Activated CD4-positive, alpha-beta T cell treated with anti-CD3 and anti-CD28 coated beads for 1 hour (primary cell): ENCODE data around the gene CT55.
"Not testable (repeated sequence)": the region's sequence is repeated elsewhere in the genome, so short reads cannot be mapped to it uniquely, and the experiment has no call there.

ENCODE experiments used
- DNase-seq: peaks from one replicate; pipeline ENCODE4 v3.0.0-alpha.2; 2020

The CT55 gene, protein sequence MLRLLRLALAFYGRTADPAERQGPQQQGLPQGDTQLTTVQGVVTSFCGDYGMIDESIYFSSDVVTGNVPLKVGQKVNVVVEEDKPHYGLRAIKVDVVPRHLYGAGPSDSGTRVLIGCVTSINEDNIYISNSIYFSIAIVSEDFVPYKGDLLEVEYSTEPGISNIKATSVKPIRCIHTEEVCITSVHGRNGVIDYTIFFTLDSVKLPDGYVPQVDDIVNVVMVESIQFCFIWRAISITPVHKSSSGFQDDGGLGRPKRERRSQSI

DNA sequence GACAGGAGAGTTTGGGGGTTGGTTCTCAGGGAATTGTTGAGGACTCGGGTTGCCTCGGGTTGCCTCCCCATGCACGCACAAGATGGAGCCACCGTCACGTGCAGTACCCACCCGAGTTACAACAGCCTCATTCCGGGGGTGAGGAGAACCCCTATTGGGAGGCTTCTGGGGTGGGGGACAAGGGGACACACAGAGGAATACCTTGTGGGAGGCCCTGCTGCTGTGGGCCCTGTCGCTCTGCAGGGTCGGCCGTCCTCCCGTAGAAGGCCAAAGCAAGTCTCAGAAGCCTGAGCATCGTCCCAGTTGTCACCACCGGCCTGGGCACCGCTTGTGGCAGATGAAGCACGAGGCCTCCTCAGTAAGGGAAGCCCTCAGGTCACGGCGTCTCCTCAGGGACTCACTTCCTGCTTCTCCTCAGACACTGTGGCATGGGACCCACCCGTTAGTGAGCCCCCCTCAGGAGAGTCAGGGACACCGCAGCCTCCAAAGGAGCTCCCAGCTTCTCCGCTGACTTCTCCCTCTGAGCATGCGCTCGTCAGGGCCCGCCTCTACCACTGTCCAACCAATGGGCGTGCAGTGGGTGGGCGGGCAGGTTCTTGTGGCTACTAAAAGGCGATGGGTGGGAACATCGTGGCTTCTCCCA lies at the start of gene CT55:
Gene CT55, minus strand, starts transcription at position 522 of the 643 bp plus-strand sequence. Its CDS starts 227 bp downstream, at position 295.
- no peak for DNase-seq

DNA sequence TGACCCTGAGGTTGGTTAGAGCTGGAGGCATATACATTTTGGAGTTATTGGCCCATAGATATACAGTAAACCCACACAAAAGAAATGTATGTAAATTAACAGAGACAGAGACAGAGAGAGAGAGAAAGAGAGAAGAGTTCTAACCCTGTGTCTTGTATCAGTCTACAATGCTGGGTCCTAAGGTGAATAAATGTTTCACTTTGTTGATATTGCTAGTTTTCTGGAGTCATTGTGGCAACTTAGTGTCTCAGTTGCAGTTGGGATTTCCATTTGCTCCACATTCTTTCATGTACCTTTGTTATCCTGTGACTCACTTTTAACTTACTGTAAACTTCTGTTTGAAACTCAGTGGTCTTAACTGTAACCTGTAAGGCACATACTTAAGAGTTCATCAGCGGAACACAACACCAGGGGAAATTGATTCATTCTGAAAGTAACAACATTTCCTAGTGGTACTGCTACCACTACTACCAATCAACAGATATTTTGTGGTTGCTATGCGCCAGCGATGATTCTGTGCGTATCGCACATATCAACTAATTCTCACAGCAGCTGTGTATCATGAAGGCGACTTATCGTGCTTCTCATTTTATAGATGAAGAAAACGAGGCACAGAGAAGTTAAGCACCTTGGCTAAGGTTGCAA lies 42.1 kb upstream of the CT55 start:
- no peak for DNase-seq

DNA sequence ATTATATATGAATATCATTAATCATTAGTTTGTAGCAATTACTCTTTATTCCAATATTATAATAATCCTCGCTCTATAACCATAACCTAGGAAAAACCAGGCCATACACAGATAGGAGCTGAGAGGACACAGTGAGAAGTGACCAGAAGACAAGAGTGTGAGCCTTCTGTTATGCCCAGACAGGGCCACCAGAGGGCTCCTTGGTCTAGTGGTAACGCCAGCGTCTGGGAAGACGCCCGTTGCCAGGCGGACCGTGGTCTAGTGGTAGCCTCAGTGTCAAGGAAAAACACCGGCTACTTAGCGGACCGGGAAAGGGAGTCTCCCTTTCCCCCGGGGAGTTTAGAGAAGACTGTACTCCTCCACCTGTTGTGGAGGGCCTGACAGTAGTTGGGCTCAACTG lies 35.2 kb upstream of the CT55 start:
- not testable (repeated sequence) for DNase-seq

DNA sequence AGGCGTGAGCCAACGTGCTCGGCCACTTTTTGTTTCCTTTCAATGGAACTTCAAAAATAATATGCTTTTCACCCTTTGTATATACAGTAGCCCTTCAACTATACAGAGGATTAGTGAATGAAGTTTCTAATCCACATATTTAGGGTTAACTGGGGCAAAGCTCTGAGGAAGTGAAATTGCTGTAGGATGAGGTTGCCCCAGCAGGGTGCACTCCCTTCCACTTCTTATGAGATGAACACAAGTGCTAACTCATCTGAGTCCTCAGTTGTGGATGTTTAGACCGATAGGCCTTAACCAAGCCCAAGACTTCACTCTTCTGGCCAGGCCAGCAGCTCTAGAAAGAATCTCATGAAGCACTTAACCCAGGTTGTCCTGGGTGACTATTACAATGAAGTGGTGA lies 29.1 kb upstream of the CT55 start:
- no peak for DNase-seq

DNA sequence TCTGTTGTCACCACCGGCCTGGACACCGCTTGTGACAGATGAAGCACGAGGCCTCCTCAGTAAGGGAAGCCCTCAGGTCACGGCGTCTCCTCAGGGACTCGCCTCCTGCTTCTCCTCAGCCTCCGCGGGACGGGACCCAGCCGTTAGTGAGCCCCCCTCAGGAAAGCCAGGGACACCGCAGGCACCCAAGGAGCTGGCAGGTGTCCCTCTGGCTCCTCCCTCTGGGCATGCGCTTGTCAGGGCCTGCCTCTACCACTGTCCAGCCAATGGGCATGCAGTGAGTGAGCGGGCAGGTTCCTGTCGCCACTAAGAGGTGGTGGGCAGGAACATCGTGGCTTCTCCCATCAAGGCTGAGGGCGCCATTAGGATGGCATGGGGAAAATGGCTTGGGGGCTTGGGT lies 23.5 kb upstream of the CT55 start:
- no peak for DNase-seq

DNA sequence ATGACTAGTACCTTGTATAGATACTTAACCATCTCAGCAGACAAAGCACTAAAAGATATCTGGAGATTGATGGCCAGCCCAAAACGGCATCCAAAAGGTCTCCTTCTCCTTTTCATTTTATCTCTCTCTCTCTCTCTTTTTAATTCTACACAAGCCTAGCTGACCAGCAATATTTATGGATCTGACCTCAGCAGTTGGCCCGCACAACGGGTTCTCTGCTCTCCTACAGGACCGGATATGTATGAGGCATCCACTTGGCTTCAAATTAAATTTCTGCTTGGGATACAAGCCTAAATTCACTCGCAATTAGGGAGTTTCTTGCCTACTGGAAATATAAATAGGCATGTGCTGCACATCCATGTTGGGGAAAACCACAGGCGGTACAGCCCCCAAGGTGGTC lies 22.5 kb upstream of the CT55 start:
- DNase-seq, result no peak

DNA sequence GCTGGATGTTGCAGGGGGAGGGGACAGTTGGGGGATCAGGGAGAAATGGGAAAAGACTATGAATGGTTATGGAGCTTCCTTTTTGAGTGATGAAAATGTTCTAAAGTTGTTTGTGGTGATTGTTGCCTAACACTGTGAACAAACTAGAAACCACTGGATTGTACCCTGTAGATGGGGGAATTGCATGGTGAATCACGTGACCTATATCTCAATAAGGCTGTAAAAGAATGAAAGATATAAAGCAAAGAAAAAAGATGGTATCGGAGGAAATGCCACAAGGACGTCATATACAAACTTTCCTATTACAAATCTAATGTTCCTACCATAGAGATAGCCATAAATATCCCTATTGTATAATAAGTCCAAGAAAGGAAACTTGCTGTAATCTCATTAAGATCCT lies 20.6 kb upstream of the CT55 start:
- DNase-seq, result no peak

DNA sequence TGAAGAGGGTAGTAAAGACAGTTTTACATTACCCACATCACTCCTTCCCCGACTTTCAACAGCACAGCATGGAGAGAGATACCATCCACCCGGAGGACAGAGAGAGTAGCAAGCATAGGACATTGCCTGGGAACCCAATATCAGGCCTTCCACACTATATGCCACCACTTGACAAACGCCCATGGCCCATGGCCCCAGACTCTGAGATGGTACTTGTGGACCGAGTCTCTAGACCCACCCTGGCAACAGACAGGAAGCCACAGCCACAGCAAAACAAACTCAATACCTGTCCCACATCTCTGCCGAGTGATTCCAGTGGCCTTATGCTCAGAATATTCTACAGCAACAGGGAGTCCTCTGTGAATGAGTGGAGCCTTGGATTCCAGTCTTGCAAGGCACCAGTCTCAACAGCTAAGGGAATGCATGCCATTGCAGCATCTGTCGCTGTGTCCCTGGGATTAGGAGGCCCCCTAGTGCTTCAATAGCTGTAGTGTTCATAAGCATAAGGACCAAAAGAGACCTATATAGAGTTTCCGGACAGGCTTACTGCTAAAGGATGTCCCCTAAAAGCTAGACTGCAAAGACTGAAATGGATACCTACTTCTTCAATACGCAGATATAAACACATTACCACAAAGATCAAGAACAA lies 14.7 kb upstream of the CT55 start:
- DNase-seq, result no peak

DNA sequence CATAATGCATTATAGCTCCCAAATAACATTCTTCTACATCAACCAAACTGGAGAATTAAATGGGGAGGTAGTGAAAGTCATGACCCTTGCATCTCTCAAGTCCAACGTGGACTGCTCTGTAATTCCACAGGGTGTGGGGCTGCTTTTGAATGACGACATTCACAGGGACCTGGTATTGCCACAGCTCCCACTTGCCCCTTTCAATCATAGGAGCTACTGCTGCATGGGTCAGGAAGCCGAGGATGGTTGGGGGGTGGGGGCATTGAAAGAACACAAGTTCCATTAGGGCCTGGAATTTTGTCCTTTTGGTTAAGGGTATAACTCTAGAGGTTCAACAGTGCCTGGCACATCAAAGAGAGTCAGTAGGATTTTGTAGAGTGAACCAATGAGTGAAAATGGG lies 7.4 kb upstream of the CT55 start:
- DNase-seq, result no peak

DNA sequence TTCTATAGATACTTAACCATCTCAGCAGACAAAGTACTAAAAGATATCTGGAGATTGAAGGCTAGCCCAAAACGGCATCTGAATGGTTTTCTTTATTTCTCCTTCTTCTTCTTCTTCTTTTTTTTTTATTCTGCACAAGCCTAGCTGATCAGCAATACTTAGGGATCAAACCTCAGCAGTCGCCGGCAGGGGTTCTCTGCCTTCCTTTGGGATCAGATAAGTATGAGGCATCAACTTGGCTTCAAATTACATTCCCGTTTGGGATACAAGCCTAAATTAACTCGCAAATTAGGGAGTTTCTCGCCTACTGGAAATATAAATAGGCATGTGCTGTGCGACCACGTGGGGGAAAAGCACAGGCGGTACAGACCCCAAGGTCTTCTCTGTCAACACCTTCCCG lies 730 bp downstream of the CT55 start:
- DNase-seq, result no peak

DNA sequence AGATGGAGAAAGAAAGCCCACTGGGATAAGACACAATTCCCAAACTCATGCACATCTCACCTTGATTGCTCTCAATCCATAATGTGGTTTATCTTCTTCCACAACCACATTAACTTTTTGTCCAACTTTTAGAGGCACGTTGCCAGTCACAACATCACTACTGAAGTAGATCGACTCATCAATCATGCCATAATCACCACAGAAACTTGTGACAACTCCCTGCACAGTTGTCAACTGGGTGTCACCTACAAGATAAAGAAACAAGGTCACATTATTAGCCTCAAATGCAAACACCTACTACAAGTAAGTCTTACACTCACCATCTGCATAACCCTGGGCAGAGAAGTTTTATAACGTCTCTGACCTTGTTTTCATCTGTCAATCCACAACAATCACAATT lies 1.7 kb downstream of the CT55 start:
- not testable (repeated sequence) for DNase-seq

DNA sequence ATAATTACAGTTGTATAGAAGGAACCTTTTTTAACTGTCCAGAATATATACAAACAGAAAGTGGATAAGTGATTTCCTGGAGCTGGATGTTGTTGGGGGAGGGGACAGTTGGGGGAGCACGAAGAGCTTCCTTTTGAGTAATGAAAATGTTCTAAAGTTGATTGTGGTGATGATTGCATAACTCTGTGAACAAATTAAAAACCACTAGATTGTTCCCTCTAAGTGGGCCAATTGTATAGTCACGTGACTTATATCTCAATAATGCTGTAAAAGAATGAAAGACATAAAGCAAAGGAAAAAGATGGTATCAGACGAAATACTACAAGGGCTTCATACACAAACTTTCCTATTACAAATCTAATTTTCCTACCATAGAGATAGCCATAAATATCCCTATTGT lies 2.7 kb downstream of the CT55 start:
- DNase-seq, result no peak

DNA sequence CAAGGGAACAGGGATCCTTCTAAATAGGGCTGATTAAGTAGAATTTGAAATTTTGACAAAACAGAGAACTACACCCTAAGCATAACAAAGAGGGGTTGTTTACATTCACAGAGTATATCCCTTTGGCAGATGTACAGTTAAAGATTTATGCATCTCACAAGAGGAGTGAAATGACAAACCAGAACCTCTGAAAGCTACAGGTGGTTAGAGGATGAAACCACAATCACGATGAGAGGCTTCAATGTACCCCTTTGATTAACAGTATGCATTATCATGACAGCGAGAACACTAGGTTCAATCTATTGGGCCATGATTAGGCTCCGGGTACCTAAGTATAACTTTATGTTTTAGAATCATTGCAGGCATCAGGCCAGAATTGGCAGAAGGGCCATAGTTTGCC lies 16.5 kb downstream of the CT55 start:
- DNase-seq, result not testable (repeated sequence)

DNA sequence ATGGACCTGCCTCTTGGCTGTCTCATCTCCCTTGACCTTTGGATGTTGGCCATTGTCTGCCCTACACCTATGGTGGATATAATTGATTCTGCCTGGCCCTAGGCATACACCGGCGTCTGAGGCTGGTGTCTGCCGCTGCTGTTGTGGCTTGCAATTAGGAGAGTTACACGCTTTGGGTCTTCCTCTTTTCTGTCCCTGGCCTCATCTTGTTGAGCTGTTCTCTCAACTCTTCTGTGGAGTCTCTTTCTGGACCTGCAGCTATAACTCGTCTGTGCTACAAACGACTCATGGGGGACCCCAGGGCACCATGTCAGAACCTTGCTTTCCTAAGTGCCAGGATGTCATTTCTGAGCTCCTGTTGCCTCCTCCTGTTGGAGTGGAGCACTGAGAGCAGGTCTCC lies 45.1 kb downstream of the CT55 start:
- DNase-seq, result not testable (repeated sequence)

DNA sequence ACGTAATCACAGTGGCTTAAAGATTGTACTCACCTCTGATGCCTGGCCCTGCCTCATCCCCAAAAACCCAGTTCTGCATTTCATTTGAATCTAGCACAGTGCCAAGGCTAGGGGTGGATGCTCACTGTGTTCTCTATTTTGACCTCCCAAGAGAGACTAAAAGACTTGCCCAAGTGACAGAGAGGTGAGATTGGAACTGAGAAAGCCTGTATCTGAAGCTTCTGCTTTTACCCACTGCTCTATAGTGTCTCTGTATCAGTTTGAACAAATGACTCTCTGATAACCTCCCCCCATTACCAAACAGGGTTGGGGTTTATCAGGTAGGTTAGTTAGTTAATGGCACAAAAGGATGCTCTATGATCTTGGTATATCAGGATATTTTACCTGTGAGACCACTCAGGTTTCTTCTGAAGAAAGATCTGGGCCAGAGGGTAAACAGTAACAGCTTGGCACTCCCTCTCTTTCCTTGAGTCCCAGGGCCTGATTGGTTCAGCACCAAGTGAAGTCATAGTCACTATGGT lies 51.1 kb downstream of the CT55 start, which contains the start of gene ETDB:
Gene ETDB, minus strand, starts transcription at position 471 of the 521 bp plus-strand sequence. CDS start 1,265 bp downstream, outside the sequence.
- not testable (repeated sequence) for DNase-seq

DNA sequence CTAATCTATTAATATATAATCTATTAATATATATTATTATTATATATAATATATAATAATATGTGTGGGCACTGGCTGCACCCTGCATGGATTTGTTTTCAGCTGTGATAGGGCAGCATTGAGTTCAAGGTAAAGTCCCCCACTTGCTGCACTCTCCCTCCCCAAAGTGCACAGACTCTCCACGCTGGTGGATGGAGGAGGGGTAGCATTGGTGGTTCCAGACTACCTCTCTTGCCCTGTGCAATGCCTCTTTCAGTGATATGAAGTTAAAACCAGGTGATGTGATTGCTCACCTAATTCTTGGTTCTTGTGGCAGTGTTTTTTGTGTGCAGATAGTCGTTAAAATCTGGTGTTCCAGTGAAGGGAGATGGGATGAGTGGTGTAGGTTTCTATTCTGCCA lies 55.1 kb downstream of the CT55 start:
- DNase-seq, result not testable (repeated sequence)

DNA sequence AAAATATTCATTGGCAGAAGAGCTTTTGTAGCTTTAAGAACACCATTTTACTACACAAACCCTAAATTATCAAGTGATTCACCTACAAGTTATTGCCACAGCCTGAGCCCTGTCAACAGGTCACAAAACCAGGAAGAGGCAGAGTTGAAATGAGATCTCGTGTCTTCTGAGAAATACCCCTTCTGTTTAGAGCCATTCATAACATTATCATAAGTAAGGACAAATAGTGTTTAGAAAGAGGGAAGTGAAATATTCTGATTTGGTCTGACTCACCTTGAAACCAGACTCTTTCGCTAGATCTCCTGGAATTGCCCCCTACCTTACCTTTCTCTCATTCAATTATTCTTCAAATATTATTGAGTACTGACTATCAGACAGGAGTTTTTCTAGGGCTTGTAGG lies 56.8 kb downstream of the CT55 start:
- no peak for DNase-seq

DNA sequence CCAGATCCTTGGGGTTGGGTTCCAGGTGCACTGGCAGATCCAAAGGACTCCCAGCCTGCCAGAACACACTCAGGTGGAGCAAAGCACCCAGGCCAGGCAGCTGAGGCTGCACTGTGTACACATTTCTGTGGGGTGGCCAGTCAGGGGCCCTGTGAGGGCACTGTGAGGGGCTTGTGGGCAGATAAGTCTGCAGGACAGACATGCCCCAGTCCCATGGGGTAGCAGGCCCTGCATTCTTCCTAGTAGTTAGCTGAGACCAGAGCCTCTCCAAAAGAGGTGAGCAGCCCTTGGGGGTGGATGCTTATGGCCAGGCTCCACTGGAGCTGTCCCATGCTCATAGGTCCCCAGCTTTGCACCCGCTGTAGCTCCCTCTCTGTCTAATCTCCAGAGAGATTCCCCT lies 58.5 kb downstream of the CT55 start:
- no peak for DNase-seq

DNA sequence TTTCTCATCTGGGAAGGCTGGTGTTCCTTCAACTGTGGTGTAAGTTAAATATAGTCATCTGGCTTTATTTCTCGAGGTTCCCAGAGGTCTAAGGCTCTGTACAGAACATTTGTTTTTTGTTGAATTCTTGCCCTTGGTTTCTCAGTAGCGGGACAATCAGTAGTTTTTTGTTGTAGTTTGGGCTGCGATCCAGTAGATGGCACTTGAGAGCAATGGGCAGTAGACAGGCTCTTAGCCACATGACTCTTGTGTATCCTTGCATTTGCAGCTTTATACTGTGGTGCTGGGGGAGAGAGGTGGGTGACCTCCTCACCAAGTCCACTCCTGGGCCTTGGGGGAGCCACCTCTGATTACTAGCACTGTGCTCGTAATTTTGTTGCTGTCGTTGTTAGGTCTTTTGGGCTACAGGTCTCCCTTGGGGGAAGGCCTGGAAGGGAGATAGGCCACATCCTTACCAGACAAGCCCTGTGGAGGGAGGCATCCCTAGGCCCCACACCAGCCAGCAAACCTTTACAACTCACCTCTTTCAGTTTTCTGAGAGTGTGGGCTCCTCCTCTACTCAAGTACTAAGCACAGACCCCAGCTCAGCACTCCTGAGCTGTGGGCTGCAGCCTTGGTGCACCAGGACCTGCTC lies 59.0 kb downstream of the CT55 start:
- no peak for DNase-seq

DNA sequence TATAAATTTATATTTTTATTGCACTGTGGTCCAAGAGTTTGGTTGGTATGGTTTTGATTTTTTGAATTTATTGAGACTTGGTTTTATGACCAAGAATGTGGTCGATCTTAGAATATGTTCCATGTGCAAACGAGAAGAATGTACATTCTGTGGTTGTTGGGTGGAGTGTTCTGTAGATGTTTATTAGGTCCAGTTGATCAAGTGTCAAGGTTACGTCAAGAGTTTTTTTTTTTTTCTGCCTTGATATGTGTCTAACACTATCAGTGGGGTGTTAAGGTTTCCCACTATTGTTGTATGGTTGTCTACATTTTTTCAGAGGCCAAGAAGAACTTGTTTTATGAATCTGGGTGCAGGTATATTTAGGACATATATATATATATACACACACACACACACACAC lies 61.6 kb downstream of the CT55 start:
- DNase-seq, result no peak
